ENCODE data around the gene CAMK2A. TPM values are rescaled to one million over a fixed set of nuclear protein-coding genes. Genes with fewer than 3 reads are reported as not detected.

The CAMK2A gene
- total and polyA plus RNA-seq, 2 experiments from 2014 or later, result 11.8 to 47.7 TPM

DNA sequence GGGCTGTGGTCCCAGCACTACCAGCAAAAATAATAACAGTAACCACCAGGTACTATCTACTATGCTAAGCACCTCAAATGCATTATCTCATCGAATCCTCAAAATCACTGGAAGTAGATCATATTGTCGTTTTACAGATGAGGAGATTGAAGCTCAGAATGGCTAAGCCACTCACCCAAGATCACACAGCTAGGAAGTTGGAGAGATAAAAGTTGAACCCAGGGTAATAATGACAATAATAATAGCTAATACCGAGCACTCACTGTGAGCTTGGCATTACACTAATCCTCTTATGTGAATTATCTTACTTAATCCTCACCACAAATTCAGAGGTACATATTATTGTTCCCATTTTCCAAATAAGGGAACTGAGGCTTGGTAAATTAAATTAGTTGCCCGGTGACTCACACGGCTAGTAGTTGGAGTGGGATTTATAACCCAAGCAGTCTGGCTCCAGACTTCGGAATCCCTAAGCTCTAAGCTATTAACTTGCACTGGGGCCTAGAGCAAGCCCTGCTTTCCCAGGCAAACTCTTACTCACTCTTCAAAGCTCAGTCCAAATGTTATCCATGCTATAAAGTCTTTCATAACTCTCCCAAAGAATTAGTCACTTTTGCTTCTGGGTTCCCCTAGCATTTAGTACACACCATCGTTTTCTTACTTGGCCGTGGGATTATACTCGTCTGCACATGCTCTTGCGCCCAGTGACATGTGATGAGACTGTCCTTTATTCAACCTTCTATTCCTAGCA is 9.3 kb upstream of the CAMK2A start:
- TF ChIP-seq, protein P1, sequence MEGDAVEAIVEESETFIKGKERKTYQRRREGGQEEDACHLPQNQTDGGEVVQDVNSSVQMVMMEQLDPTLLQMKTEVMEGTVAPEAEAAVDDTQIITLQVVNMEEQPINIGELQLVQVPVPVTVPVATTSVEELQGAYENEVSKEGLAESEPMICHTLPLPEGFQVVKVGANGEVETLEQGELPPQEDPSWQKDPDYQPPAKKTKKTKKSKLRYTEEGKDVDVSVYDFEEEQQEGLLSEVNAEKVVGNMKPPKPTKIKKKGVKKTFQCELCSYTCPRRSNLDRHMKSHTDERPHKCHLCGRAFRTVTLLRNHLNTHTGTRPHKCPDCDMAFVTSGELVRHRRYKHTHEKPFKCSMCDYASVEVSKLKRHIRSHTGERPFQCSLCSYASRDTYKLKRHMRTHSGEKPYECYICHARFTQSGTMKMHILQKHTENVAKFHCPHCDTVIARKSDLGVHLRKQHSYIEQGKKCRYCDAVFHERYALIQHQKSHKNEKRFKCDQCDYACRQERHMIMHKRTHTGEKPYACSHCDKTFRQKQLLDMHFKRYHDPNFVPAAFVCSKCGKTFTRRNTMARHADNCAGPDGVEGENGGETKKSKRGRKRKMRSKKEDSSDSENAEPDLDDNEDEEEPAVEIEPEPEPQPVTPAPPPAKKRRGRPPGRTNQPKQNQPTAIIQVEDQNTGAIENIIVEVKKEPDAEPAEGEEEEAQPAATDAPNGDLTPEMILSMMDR (IDR thresholded peaks at IDR 0.05; ENCODE audit: low read depth, low read length), result no peak
- Histone ChIP-seq H3K27ac (no peak overlapping the region), H3K9me3 (ENCODE audit: low read depth) (no peaks in the 10 kb centered on the region), H3K36me3 (no peaks in the 10 kb centered on the region), H3K4me1 (ENCODE audit: low read depth) (peaks cover 5% of the 10 kb centered on the region), H3K27me3 (peaks cover 12% of the 10 kb centered on the region), H3K4me3 (no peak overlapping the region)
- peak in 1 of 2 donors; percentile 88 for DNase-seq (ENCODE audit: low read depth in 1 of 2, low spot score in 1 of 2)

DNA sequence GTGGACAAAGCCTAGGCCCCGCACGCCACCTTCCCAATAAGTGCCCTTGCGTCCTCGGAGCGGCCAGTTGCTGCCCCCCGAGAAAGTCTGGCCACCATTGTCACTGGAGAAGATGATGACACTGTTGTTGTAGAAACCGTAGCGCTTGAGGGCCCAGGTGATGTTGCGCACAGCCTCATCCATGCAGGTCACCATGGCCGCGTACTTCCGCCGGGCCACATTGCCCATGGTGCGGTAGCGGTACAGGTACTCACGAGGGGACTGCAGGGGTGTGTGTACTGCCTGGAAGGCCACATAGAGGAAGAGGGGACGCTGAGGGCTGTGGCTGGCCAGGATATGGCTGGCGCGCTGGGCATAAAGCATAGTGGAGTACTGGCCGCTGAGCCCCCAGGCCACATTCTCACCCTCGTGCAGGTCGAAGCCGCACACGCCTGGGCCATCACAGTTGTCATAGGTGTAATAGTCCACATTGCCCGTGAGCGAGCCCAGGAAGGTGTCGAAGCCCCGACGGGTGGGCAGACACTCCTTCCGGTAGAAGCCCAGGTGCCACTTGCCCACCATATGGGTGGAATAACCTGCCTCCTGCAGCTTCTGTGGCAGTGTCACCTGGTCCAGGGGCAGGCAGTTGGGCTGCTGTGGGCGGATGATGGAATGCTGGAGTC is 8.5 kb upstream of the CAMK2A start:
- H3K4me3 ChIP-seq, result no peak overlapping the region
- no peaks in the 10 kb centered on the region for H3K36me3 ChIP-seq
- H3K9me3 ChIP-seq (ENCODE audit: low read depth), result no peaks in the 10 kb centered on the region
- no peak overlapping the region for H3K27ac ChIP-seq
- no peak for DNase-seq (ENCODE audit: low read depth in 1 of 2, low spot score in 1 of 2)
- H3K27me3 ChIP-seq, result peaks cover 12% of the 10 kb centered on the region
- H3K4me1 ChIP-seq (ENCODE audit: low read depth), result peaks cover 5% of the 10 kb centered on the region
- TF ChIP-seq, protein P1 (IDR thresholded peaks at IDR 0.05; ENCODE audit: low read depth, low read length), result no peak

DNA sequence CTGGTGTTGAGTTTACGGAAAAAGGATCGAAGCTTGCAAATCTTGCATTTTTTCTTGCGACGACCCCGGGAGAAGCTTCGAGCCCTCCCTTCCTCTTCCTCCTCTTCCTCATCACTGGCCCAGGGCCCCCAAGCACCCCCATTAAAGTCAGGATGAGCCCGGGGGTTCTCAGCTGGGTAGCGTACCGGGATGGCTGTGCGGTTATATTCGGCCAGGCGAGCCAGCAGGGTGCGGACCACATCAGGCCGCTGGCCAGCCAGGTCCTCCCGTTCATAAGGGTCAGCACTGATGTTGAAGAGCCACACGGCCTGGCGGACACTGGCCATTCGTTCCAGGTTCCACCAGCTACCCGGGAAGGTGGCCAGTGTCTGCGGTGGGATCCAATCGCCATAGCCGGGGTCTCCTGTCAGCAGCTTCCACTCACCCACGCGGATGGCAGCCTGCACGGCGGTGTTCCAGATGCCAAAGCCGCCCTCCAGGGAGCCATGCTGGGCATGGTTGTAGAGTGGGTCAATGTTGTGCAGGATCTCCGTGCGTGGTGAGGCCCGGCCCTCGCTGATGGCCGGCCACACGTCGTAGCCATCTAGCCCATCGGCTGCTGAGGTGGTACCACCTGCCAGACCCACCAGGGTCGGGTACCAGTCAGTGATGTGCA is 7.8 kb upstream of the CAMK2A start:
- Histone ChIP-seq H3K27me3 (peaks cover 8% of the 10 kb centered on the region), H3K36me3 (no peaks in the 10 kb centered on the region), H3K4me3 (no peak overlapping the region), H3K9me3 (ENCODE audit: low read depth) (no peaks in the 10 kb centered on the region), H3K27ac (no peak overlapping the region), H3K4me1 (ENCODE audit: low read depth) (peaks cover 2% of the 10 kb centered on the region)
- TF ChIP-seq, protein P1 (IDR thresholded peaks at IDR 0.05; ENCODE audit: low read depth, low read length), result no peak
- DNase-seq (ENCODE audit: low read depth in 1 of 2, low spot score in 1 of 2), result no peak

DNA sequence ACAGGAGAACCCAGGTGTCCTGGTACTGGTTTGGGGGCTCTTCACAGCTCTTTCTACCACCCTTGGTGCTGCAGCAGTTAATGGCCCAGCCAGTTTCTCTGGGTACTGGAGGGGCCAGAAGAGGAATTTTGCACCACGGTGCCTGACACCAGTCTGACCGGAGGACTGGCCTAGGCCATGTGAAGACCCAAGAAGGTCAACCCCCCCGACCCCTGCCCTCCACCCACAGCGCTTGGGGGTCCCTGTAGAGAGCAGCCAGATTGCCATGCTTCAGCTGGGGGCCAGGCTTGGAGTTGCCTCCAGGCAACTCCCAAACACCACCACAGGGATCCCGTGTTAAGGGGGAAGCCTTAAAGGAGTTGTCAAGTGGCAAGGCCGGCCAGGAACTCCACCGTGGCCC is 6.9 kb upstream of the CAMK2A start:
- Histone ChIP-seq H3K27me3 (peaks cover under 1% of the 10 kb centered on the region), H3K36me3 (no peaks in the 10 kb centered on the region), H3K27ac (no peak overlapping the region), H3K4me1 (ENCODE audit: low read depth) (no peaks in the 10 kb centered on the region), H3K4me3 (no peak overlapping the region), H3K9me3 (ENCODE audit: low read depth) (no peaks in the 10 kb centered on the region)
- TF ChIP-seq, protein P1 (IDR thresholded peaks at IDR 0.05; ENCODE audit: low read depth, low read length), result no peak
- no peak for DNase-seq (ENCODE audit: low read depth in 1 of 2, low spot score in 1 of 2)

DNA sequence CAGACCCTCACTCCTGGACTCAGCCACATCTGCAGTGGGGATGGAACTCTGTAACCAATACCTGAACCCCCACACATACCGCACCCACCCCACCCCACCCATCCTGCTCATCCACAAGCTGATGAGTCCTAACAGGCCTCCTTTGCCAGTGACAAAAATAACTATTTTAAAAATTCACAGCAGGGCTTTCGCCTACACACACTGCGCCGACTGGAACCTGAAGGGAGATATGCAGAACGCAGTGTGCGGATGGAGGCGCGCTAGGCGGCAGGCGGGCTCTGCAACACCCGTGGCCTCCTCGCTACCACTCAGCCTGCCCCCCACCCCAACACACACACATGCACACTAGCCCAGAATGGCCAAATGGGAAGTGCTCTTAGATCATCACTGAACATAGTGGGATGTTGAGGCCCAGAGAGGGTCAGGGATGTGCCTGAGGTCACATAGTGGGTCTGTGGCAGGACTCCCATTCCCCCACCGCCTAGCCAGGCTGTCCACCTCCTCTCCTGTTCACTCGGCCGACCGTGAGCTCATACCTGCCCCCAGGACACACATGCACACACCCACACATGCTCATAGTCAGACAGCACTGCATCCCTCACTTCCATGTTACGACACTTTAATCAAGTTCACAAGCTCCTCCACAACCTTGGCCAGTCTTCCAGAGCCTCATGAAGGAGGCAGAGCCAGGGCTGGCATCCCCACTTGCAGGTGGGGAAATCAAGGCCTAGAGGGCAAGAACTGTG is 6.3 kb upstream of the CAMK2A start:
- Histone ChIP-seq H3K27ac (no peak overlapping the region), H3K36me3 (no peaks in the 10 kb centered on the region)

More for the DNA sequence above, 6.3 kb upstream of the CAMK2A start:
- Histone ChIP-seq H3K4me3 (no peak overlapping the region), H3K9me3 (ENCODE audit: low read depth) (no peaks in the 10 kb centered on the region), H3K27me3 (no peaks in the 10 kb centered on the region), H3K4me1 (ENCODE audit: low read depth) (no peaks in the 10 kb centered on the region)
- TF ChIP-seq, protein P1 (IDR thresholded peaks at IDR 0.05; ENCODE audit: low read depth, low read length), result no peak
- DNase-seq (ENCODE audit: low read depth in 1 of 2, low spot score in 1 of 2), result no peak

Data from cardiac muscle cell (in vitro differentiated cells and primary cell).